ENCODE data around the gene CLIP2.

DNA sequence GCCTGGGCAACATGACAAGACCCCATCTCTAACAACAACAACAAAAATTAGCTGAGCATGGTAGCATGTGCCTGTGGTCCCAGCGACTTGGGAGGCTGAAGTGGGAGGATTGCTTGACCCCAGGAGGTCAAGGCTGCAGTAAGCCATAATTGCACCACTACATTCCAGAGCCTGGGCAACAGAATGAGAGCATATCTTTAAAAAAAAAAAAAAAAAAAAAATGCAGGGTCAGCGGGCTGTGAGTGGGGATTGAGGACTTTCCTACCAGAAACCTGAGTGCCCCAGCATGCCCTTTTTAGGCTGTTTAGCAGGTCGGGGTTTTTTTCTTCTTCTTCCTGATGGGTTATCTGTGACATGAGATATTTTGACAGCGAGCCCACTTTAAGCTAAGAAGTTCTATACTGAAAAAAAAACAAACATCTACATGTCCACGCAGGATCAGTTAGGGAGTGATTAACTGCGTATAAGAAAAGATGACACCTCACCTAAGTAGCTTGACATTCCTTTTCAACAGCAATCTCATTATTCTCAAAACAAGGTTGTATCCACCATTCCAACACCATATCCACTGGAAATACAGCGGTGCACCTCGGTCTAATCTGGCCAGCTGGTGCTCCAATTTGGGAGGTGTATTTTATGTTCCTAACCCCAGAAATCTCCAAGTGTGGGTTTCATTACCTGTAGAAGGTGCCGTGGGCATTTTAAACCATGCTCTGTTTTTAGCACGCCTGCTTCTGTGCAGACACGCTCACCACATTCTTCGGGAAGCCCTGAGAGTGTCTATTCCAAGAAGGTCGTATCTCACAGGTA, 21.2 kb upstream of the CLIP2 start:
- TF ChIP-seq JUND (IDR thresholded peaks at IDR 0.05; ENCODE audit: low read length) = no peak
- TF ChIP-seq, protein P1, sequence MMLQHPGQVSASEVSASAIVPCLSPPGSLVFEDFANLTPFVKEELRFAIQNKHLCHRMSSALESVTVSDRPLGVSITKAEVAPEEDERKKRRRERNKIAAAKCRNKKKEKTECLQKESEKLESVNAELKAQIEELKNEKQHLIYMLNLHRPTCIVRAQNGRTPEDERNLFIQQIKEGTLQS (IDR thresholded peaks at IDR 0.05; ENCODE audit: insufficient read depth, low read depth, low read length) = no peak
